Activated CD8-positive, alpha-beta T cell treated with anti-CD3 and anti-CD28 coated beads for 36 hours (primary cell): Measurements from ENCODE around the gene RASAL1. TPM values are rescaled to one million over a fixed set of nuclear protein-coding genes. Genes with fewer than 3 reads are reported as not detected.

Experiments used
- ATAC-seq: fragments of 200-7000 bp; cut with Tn5 transposase; one replicate; pipeline ENCODE4 v1.10.0; 2021; ENCODE audit warnings: mild to moderate bottlenecking, moderate library complexity
- CTCF ChIA-PET: fragments of 350-600 bp; sonication (Branson Sonifier 250); formaldehyde crosslinking; loops from one replicate; lab custom pipeline; 2021; ENCODE audit warnings: antibody characterized with exemption; lab: Charles Lee
- POLR2A ChIA-PET: fragments of 350-600 bp; sonication (Branson Sonifier 250); formaldehyde crosslinking; loops from one replicate; lab custom pipeline; 2021; ENCODE audit warnings: antibody characterized with exemption; lab: Charles Lee
- DNase-seq: peaks from one replicate; pipeline ENCODE4 v3.0.0-alpha.2; 2020
- H3K27ac Mint-ChIP-seq: one replicate; pipeline ENCODE4 v1.8.0; 2021; ENCODE audit warnings: mild to moderate bottlenecking, mixed read lengths
- H3K27me3 Mint-ChIP-seq: one replicate; pipeline ENCODE4 v1.8.0; 2021; ENCODE audit warnings: mixed read lengths
- H3K36me3 Mint-ChIP-seq: one replicate; pipeline ENCODE4 v1.8.0; 2021; ENCODE audit warnings: low read depth, mixed read lengths
- H3K4me1 Mint-ChIP-seq: one replicate; pipeline ENCODE4 v1.8.0; 2021; ENCODE audit warnings: low read depth, mixed read lengths
- H3K4me3 Mint-ChIP-seq: one replicate; pipeline ENCODE4 v1.8.0; 2021; ENCODE audit warnings: mild to moderate bottlenecking, moderate library complexity, mixed read lengths
- H3K9me3 Mint-ChIP-seq: one replicate; pipeline ENCODE4 v1.8.0; 2021; ENCODE audit warnings: mixed read lengths
- intact Hi-C: fragments of 100-400 bp; cut with micrococcal nuclease; formaldehyde crosslinking; loops from one replicate; pipeline ENCODE4 v1.10.0; 2022
- total RNA-seq, 2 experiments: library from RNA; stranded (reverse); gene quantifications; one replicate each; pipeline ENCODE4 v1.2.3, GENCODE V29; 2021
- TF ChIP-seq, protein P1 (sequence below): fragments of 200-600 bp; IDR thresholded peaks from one replicate; pipeline ENCODE4 v1.8.0; 2022; ENCODE audit warnings: antibody characterized with exemption, mild to moderate bottlenecking

The RASAL1 gene
- total RNA-seq, 2 experiments from 2014 or later: 9.8 to 12.4 TPM

DNA sequence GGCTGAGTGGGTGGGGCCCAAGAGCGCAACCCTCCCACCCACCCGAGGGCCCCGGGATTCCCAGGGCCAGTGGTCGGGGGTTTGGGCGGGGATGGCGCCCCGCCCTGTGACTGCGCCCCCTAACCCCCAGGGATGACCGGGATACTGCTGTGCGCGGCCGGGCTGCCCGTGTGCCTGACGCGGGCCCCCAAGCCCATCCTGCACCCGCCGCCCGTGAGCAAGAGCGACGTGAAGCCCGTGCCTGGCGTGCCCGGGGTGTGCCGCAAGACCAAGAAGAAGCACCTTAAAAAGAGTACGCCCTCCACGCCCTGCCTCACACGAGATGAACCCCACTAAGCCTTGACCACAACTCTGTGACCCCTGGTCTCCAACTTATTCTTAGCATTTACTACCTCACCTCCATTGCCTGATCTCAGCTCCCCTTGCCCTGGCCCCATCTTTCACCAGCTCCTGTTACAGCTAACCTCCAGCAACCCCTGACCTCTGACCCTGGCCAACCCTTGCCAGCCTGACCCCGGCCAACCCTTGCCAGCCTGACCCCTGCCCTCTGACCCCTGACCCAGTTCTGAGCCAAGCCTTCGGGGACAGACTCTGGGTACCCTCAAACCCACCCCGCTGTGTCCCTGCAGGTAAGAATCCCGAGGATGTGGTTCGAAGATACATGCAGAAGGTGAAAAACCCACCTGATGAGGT is 42.0 kb downstream of the RASAL1 start:
- intact Hi-C loops: no loop called here
- Mint-ChIP-seq H3K27me3 (no peaks in the 10 kb centered on the region), H3K36me3 (no peaks in the 10 kb centered on the region), H3K4me3 (no peak overlapping the region), H3K9me3 (no peaks in the 10 kb centered on the region), H3K27ac (no peak overlapping the region), H3K4me1 (peaks cover 41% of the 10 kb centered on the region)
- ATAC-seq: no peak
- no peak for DNase-seq
- CTCF ChIA-PET: interaction anchor here (1.5 kb wide), 1 partner anchor 7 kb away, joined by 3 read pairs; no protein-coding TSS in a partner anchor
- TF ChIP-seq, protein P1, sequence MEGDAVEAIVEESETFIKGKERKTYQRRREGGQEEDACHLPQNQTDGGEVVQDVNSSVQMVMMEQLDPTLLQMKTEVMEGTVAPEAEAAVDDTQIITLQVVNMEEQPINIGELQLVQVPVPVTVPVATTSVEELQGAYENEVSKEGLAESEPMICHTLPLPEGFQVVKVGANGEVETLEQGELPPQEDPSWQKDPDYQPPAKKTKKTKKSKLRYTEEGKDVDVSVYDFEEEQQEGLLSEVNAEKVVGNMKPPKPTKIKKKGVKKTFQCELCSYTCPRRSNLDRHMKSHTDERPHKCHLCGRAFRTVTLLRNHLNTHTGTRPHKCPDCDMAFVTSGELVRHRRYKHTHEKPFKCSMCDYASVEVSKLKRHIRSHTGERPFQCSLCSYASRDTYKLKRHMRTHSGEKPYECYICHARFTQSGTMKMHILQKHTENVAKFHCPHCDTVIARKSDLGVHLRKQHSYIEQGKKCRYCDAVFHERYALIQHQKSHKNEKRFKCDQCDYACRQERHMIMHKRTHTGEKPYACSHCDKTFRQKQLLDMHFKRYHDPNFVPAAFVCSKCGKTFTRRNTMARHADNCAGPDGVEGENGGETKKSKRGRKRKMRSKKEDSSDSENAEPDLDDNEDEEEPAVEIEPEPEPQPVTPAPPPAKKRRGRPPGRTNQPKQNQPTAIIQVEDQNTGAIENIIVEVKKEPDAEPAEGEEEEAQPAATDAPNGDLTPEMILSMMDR: no peak
- POLR2A ChIA-PET: interaction anchor here (0.7 kb wide), 1 partner anchor 78 kb away, joined by 6 read pairs; no protein-coding TSS in a partner anchor

DNA sequence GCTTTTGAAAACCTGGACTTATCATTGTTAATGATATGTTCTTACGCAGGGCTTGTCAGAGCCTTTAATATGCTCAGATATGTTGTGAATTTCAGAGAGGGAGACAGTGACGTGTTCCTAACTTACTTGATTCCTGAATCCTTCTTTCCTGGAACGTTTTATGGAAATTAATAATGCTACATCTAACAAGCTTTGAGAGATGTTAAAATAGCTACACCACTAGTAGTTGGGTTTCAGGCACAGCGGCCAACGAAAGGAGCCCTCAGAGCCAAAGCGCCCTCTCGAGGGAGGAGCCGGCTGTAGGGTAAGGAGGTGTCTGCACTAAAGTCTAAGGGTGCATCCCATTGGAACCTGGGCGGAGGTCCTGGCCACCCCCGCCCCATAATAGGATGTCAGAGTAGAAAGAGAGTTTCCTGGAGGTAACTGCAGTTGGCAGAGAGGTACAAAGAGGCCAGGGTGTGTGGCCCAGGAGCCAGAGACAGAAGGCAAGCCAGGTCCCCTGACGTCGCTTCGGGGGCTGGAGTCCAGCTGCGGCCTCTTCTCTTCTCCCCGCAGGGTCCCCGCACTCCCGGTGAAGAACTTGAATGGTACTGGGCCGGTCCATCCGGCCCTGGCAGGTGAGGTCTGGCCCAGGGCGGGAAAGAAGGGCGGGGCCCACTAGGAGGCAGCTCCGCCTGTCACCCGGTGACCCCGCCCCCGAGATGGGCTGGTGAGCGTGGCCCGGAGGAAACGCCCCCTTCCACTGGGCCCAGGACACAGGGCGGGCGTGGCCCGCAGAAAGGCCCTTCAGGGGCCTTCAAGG is 42.8 kb downstream of the RASAL1 start:
- Mint-ChIP-seq H3K9me3 (no peaks in the 10 kb centered on the region), H3K36me3 (no peaks in the 10 kb centered on the region), H3K4me1 (peaks cover 41% of the 10 kb centered on the region), H3K4me3 (no peak overlapping the region), H3K27me3 (no peaks in the 10 kb centered on the region), H3K27ac (no peak overlapping the region)
- POLR2A ChIA-PET: interaction anchor here (1.4 kb wide), 1 partner anchor 24 kb away, joined by 4 read pairs; no protein-coding TSS in a partner anchor
- CTCF ChIA-PET: interaction anchor here (1.2 to 1.7 kb wide), 6 partner anchors 8 to 99 kb away, joined by 3 to 6 read pairs (median 4); no protein-coding TSS in a partner anchor
- no peak for ATAC-seq
- intact Hi-C loops: no loop called here
- TF ChIP-seq, protein P1: no peak
- DNase-seq: no peak

DNA sequence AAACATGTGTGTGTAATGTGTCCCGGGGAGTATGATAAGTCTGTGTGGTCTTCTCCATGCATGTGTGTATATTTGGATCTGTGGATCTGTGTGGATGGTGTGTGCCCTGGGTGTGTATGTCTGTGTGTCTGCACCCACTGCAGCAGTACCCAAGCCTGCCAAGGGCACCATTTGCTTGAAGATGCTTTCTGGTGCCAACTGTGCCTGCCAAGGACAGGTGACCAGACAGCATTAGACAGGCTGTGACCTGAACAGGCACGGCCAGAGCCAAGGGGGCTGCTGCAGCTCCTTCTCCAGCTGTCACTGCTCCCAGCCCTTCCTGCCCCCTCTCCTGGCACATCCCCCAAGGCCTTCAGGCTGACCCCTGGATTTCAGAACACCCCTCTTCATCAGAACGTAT is 44.1 kb downstream of the RASAL1 start:
- ATAC-seq (no peak), DNase-seq (no peak)
- H3K4me3 Mint-ChIP-seq: no peak overlapping the region
- CTCF ChIA-PET: interaction anchor here (1.4 to 1.7 kb wide), 2 partner anchors 42 to 98 kb away, joined by 4 to 6 read pairs; no protein-coding TSS in a partner anchor
- H3K4me1 Mint-ChIP-seq: peaks cover 53% of the 10 kb centered on the region
- POLR2A ChIA-PET: interaction anchor here (0.6 to 1.4 kb wide), 2 partner anchors 23 to 71 kb away, joined by 3 to 4 read pairs; no protein-coding TSS in a partner anchor
- peak overlapping the region; percentile 2 for H3K27ac Mint-ChIP-seq
- no peaks in the 10 kb centered on the region for H3K36me3 Mint-ChIP-seq
- intact Hi-C loops: no loop called here
- H3K27me3 Mint-ChIP-seq: no peaks in the 10 kb centered on the region
- TF ChIP-seq, protein P1: no peak
- no peaks in the 10 kb centered on the region for H3K9me3 Mint-ChIP-seq

DNA sequence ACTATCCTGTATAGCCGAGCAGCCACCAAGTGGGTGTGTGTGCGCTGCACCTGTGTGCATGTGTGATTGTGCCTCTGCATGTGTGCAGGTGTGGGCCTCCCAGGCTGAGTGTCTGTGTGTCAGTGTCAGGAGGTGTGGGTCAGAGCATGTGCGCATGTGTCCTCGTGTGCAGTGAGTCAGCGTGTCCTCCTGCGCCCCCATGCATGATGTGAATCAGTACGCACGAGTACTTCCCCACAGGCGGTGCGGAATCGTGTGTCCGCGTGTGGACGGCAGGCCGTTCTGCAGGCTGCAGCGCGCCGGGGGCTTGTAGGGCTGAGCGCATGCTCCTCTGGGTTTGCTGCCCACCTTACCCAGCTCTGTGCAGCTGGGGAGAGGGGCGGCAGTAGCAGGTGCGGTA is 44.8 kb downstream of the RASAL1 start:
- ATAC-seq (no peak), DNase-seq (no peak)
- TF ChIP-seq, protein P1: no peak
- Mint-ChIP-seq H3K36me3 (no peaks in the 10 kb centered on the region), H3K27ac (no peak overlapping the region), H3K4me3 (no peak overlapping the region), H3K4me1 (peaks cover 59% of the 10 kb centered on the region), H3K9me3 (no peaks in the 10 kb centered on the region), H3K27me3 (no peaks in the 10 kb centered on the region)
- CTCF ChIA-PET: interaction anchor here (1.2 to 2.6 kb wide), 5 partner anchors 7 to 188 kb away, joined by 3 to 33 read pairs (median 8); no protein-coding TSS in a partner anchor
- intact Hi-C loops: no loop called here
- POLR2A ChIA-PET: interaction anchor here (0.6 to 2.0 kb wide), 4 partner anchors 8 to 120 kb away, joined by 3 to 11 read pairs (median 5); no protein-coding TSS in a partner anchor
